ENCODE data around the gene TIMP2.
"Not testable (repeated sequence)": the region's sequence is repeated elsewhere in the genome, so short reads cannot be mapped to it uniquely, and the experiment has no call there.

Gene TIMP2

GRCh38 chr17:78946131-78946530 is 20.9 kb upstream of the TIMP2 start:
- Mint-ChIP-seq H3K27me3 (no peaks in the 10 kb centered on the region), H3K27ac (no peak overlapping the region), H3K36me3 (peaks cover under 1% of the 10 kb centered on the region), H3K9me3 (ENCODE audit: low read depth) (peaks cover 4% of the 10 kb centered on the region), H3K4me1 (ENCODE audit: low read depth) (no peaks in the 10 kb centered on the region), H3K4me3 (no peak overlapping the region)

GRCh38 chr17:78945455-78945854 is 20.3 kb upstream of the TIMP2 start:
- not testable (repeated sequence) for H3K9me3 Mint-ChIP-seq (ENCODE audit: low read depth); H3K4me3 Mint-ChIP-seq; H3K4me1 Mint-ChIP-seq (ENCODE audit: low read depth); H3K36me3 Mint-ChIP-seq; H3K27ac Mint-ChIP-seq; H3K27me3 Mint-ChIP-seq

- no peak overlapping the region for H3K4me3 Mint-ChIP-seq
- H3K4me1 Mint-ChIP-seq (ENCODE audit: low read depth) = no peaks in the 10 kb centered on the region
- H3K9me3 Mint-ChIP-seq (ENCODE audit: low read depth) = no peaks in the 10 kb centered on the region
- H3K36me3 Mint-ChIP-seq = no peaks in the 10 kb centered on the region
- no peak overlapping the region for H3K27ac Mint-ChIP-seq
- H3K27me3 Mint-ChIP-seq = no peaks in the 10 kb centered on the region
Measured at GRCh38 chr17:78944956-78945355, 19.8 kb upstream of the TIMP2 start.

- Mint-ChIP-seq H3K36me3 (no peaks in the 10 kb centered on the region), H3K27ac (no peak overlapping the region), H3K9me3 (ENCODE audit: low read depth) (no peaks in the 10 kb centered on the region), H3K4me3 (no peak overlapping the region), H3K4me1 (ENCODE audit: low read depth) (no peaks in the 10 kb centered on the region), H3K27me3 (no peaks in the 10 kb centered on the region)
Measured at GRCh38 chr17:78944026-78944425, 18.8 kb upstream of the TIMP2 start.

- Mint-ChIP-seq H3K27ac (no peak overlapping the region), H3K9me3 (ENCODE audit: low read depth) (no peaks in the 10 kb centered on the region), H3K36me3 (no peaks in the 10 kb centered on the region), H3K4me3 (no peak overlapping the region), H3K27me3 (no peaks in the 10 kb centered on the region), H3K4me1 (ENCODE audit: low read depth) (no peaks in the 10 kb centered on the region)
Measured at GRCh38 chr17:78940708-78941107, 15.5 kb upstream of the TIMP2 start.

GRCh38 chr17:78940258-78940657 is 15.1 kb upstream of the TIMP2 start:
- no peak overlapping the region for H3K4me3 Mint-ChIP-seq
- no peak overlapping the region for H3K27ac Mint-ChIP-seq
- no peaks in the 10 kb centered on the region for H3K36me3 Mint-ChIP-seq
- no peaks in the 10 kb centered on the region for H3K27me3 Mint-ChIP-seq
- no peaks in the 10 kb centered on the region for H3K9me3 Mint-ChIP-seq (ENCODE audit: low read depth)
- no peaks in the 10 kb centered on the region for H3K4me1 Mint-ChIP-seq (ENCODE audit: low read depth)

- Mint-ChIP-seq H3K36me3 (no peaks in the 10 kb centered on the region), H3K9me3 (ENCODE audit: low read depth) (no peaks in the 10 kb centered on the region), H3K27ac (no peak overlapping the region), H3K4me3 (no peak overlapping the region), H3K4me1 (ENCODE audit: low read depth) (no peaks in the 10 kb centered on the region), H3K27me3 (no peaks in the 10 kb centered on the region)
Measured at GRCh38 chr17:78939615-78940014, 14.4 kb upstream of the TIMP2 start.

GRCh38 chr17:78937561-78937960 is 12.4 kb upstream of the TIMP2 start:
- H3K27me3 Mint-ChIP-seq = no peaks in the 10 kb centered on the region
- no peaks in the 10 kb centered on the region for H3K9me3 Mint-ChIP-seq (ENCODE audit: low read depth)
- no peak overlapping the region for H3K27ac Mint-ChIP-seq
- H3K4me1 Mint-ChIP-seq (ENCODE audit: low read depth) = no peaks in the 10 kb centered on the region
- no peak overlapping the region for H3K4me3 Mint-ChIP-seq
- H3K36me3 Mint-ChIP-seq = no peaks in the 10 kb centered on the region

- no peaks in the 10 kb centered on the region for H3K4me1 Mint-ChIP-seq (ENCODE audit: low read depth)
- H3K27ac Mint-ChIP-seq = no peak overlapping the region
- no peaks in the 10 kb centered on the region for H3K9me3 Mint-ChIP-seq (ENCODE audit: low read depth)
- no peak overlapping the region for H3K4me3 Mint-ChIP-seq
- H3K27me3 Mint-ChIP-seq = no peaks in the 10 kb centered on the region
- H3K36me3 Mint-ChIP-seq = no peaks in the 10 kb centered on the region
Measured at GRCh38 chr17:78935419-78936323, 10.5 kb upstream of the TIMP2 start.

GRCh38 chr17:78934681-78935418 is 9.7 kb upstream of the TIMP2 start:
- no peak overlapping the region for H3K27ac Mint-ChIP-seq
- no peaks in the 10 kb centered on the region for H3K4me1 Mint-ChIP-seq (ENCODE audit: low read depth)
- no peaks in the 10 kb centered on the region for H3K9me3 Mint-ChIP-seq (ENCODE audit: low read depth)
- no peaks in the 10 kb centered on the region for H3K36me3 Mint-ChIP-seq
- H3K27me3 Mint-ChIP-seq = no peaks in the 10 kb centered on the region
- H3K4me3 Mint-ChIP-seq = no peak overlapping the region

GRCh38 chr17:78933959-78934568 is 8.9 kb upstream of the TIMP2 start:
- Mint-ChIP-seq H3K27ac (no peak overlapping the region), H3K9me3 (ENCODE audit: low read depth) (no peaks in the 10 kb centered on the region), H3K27me3 (no peaks in the 10 kb centered on the region), H3K4me3 (no peak overlapping the region), H3K4me1 (ENCODE audit: low read depth) (no peaks in the 10 kb centered on the region), H3K36me3 (no peaks in the 10 kb centered on the region)

- no peaks in the 10 kb centered on the region for H3K36me3 Mint-ChIP-seq
- no peaks in the 10 kb centered on the region for H3K27me3 Mint-ChIP-seq
- H3K4me3 Mint-ChIP-seq = no peak overlapping the region
- H3K27ac Mint-ChIP-seq = no peak overlapping the region
- H3K4me1 Mint-ChIP-seq (ENCODE audit: low read depth) = no peaks in the 10 kb centered on the region
- H3K9me3 Mint-ChIP-seq (ENCODE audit: low read depth) = no peaks in the 10 kb centered on the region
Measured at GRCh38 chr17:78933025-78933958, 8.1 kb upstream of the TIMP2 start.

GRCh38 chr17:78929908-78930775 is 5.0 kb upstream of the TIMP2 start:
- Mint-ChIP-seq H3K4me3 (no peak overlapping the region), H3K36me3 (no peaks in the 10 kb centered on the region), H3K9me3 (ENCODE audit: low read depth) (no peaks in the 10 kb centered on the region), H3K4me1 (ENCODE audit: low read depth) (no peaks in the 10 kb centered on the region), H3K27ac (no peak overlapping the region), H3K27me3 (peaks cover 6% of the 10 kb centered on the region)
